GM23338 (cell line): ENCODE results near the gene FAM50A.

Experiments used
- CREB1 ChIP-seq: fragments of 250-450 bp; sonication (Bioruptor Pico); IDR thresholded peaks from 2 replicates; pipeline ENCODE4 v1.5.0; 2020; ENCODE audit warnings: low read depth, mild to moderate bottlenecking, moderate library complexity
- CTCF ChIP-seq, 2 experiments: fragments of 200-600 bp in 1 of 2; sonication (generic) in 1 of 2; conservative IDR thresholded peaks; 2 replicates each; pipeline versions ENCODE4 v1.5.1 to v1.6.1; 2016 to 2017; ENCODE audit warnings: antibody characterized with exemption in 2 of 2, low read depth in 2 of 2, mild to moderate bottlenecking in 2 of 2, moderate library complexity in 1 of 2
- EZH2phosphoT487 ChIP-seq: fragments of 200-600 bp; sonication (generic); IDR thresholded peaks from one replicate; pipeline ENCODE4 v1.8.1; 2018; ENCODE audit warnings: antibody characterized with exemption; ENCODE audit not compliant: unreplicated experiment
- NANOG ChIP-seq: IDR thresholded peaks from 2 replicates; pipeline ENCODE4 v1.6.1; 2016; ENCODE audit warnings: antibody characterized with exemption, borderline replicate concordance

DNA sequence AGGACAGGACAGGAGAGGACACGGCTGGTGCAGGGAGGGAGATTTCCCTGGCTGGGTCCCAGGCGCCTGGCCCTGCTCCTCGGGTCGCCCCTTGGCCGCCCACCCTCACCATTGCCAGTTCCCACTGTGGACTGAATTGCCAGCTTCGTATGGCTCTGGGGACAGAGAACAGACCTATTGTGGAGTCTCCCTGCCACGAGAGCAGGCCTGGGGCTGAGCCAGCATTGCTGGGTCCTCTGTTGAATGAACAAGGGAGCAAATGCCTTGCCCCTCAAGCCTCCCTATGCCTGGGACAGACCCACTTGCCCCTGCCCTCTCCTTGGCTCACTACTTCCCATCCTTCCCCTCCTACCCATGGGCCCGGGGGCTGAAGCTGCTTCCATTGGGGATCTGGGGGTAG, 18.5 kb downstream of the FAM50A start:
- TF ChIP-seq CTCF (conservative IDR thresholded peaks at IDR 0.05; ENCODE audit: low read depth in 2 of 2) (no peak), NANOG (no peak), CREB1 (CRISPR knock-in tag) (no peak), EZH2phosphoT487 (no peak)
